HUES48 (cell line): ENCODE data around the gene MDP1.
"Not testable (repeated sequence)": the region's sequence is repeated elsewhere in the genome, so short reads cannot be mapped to it uniquely, and the experiment has no call there.

ENCODE experiments used
- H3K27ac ChIP-seq: one replicate; pipeline ENCODE4 v1.7.0; 2013; ENCODE audit warnings: low read depth, low read length, inconsistent platforms
- H3K27me3 ChIP-seq: 2 replicates; pipeline ENCODE4 v1.6.1; 2013; ENCODE audit warnings: mild to moderate bottlenecking, low read length; ENCODE audit not compliant: control insufficient read depth, insufficient read depth
- H3K36me3 ChIP-seq: 2 replicates; pipeline ENCODE4 v1.6.1; 2013; ENCODE audit warnings: low read length; ENCODE audit not compliant: control insufficient read depth, insufficient read depth
- H3K4me1 ChIP-seq: 2 replicates; pipeline ENCODE4 v1.6.1; 2013; ENCODE audit warnings: mild to moderate bottlenecking, low read length; ENCODE audit not compliant: control insufficient read depth, insufficient read depth
- H3K4me3 ChIP-seq: 2 replicates; pipeline ENCODE4 v1.5.1; 2013; ENCODE audit warnings: mild to moderate bottlenecking, low read depth, low read length
- H3K9ac ChIP-seq: 2 replicates; pipeline ENCODE4 v1.6.1; 2013; ENCODE audit warnings: mild to moderate bottlenecking, low read depth, low read length, moderate library complexity
- H3K9me3 ChIP-seq: 2 replicates; pipeline ENCODE4 v1.6.1; 2013; ENCODE audit warnings: low read length; ENCODE audit not compliant: control insufficient read depth, insufficient read depth

Gene MDP1

GRCh38 chr14:24224618-24225071 is 8.8 kb upstream of the MDP1 start:
- no peak overlapping the region for H3K4me3 ChIP-seq
- no peaks in the 10 kb centered on the region for H3K27me3 ChIP-seq
- peaks cover 17% of the 10 kb centered on the region for H3K36me3 ChIP-seq
- H3K27ac ChIP-seq = no peak overlapping the region
- H3K9ac ChIP-seq = no peak overlapping the region
- H3K9me3 ChIP-seq = no peaks in the 10 kb centered on the region
- no peaks in the 10 kb centered on the region for H3K4me1 ChIP-seq

GRCh38 chr14:24222987-24223386 is 7.1 kb upstream of the MDP1 start:
- H3K4me1 ChIP-seq, H3K27me3 ChIP-seq, H3K27ac ChIP-seq, H3K9me3 ChIP-seq, H3K9ac ChIP-seq, H3K4me3 ChIP-seq: not testable (repeated sequence)
- H3K36me3 ChIP-seq = peaks cover 18% of the 10 kb centered on the region

- no peaks in the 10 kb centered on the region for H3K27me3 ChIP-seq
- H3K27ac ChIP-seq = no peak overlapping the region
- peaks cover 17% of the 10 kb centered on the region for H3K36me3 ChIP-seq
- no peaks in the 10 kb centered on the region for H3K4me1 ChIP-seq
- H3K4me3 ChIP-seq = no peak overlapping the region
- H3K9ac ChIP-seq = no peak overlapping the region
- no peaks in the 10 kb centered on the region for H3K9me3 ChIP-seq
Measured at GRCh38 chr14:24219521-24219920, 3.7 kb upstream of the MDP1 start.

- Histone ChIP-seq H3K9ac (no peak overlapping the region), H3K27ac (no peak overlapping the region), H3K4me3 (no peak overlapping the region), H3K9me3 (no peaks in the 10 kb centered on the region), H3K27me3 (no peaks in the 10 kb centered on the region), H3K36me3 (peaks cover 17% of the 10 kb centered on the region), H3K4me1 (no peaks in the 10 kb centered on the region)
Measured at GRCh38 chr14:24219080-24219479, 3.2 kb upstream of the MDP1 start.

GRCh38 chr14:24216876-24217275 is 1.0 kb upstream of the MDP1 start:
- H3K9me3 ChIP-seq, H3K4me1 ChIP-seq, H3K4me3 ChIP-seq, H3K9ac ChIP-seq, H3K27ac ChIP-seq, H3K27me3 ChIP-seq: not testable (repeated sequence)
- H3K36me3 ChIP-seq = peaks cover 21% of the 10 kb centered on the region

- Histone ChIP-seq H3K4me3 (peak overlapping the region; percentile 97; the same call in 1 of the 2 replicates), H3K4me1 (peaks cover 5% of the 10 kb centered on the region), H3K27ac (peak overlapping the region; percentile 11), H3K9ac (no peak overlapping the region), H3K36me3 (peaks cover 24% of the 10 kb centered on the region), H3K27me3 (no peaks in the 10 kb centered on the region), H3K9me3 (no peaks in the 10 kb centered on the region)
Measured at GRCh38 chr14:24216345-24216699, 456 bp upstream of the MDP1 start.

- peaks cover 5% of the 10 kb centered on the region for H3K4me1 ChIP-seq
- H3K9me3 ChIP-seq = no peaks in the 10 kb centered on the region
- peak overlapping the region; percentile 77 for H3K4me3 ChIP-seq
- no peaks in the 10 kb centered on the region for H3K27me3 ChIP-seq
- peak overlapping the region; percentile 99 for H3K27ac ChIP-seq
- peaks cover 44% of the 10 kb centered on the region for H3K36me3 ChIP-seq
- 0 out of 2 replicates have a peak overlapping the region, but pooled peaks have one; percentile 32 for H3K9ac ChIP-seq
Measured at GRCh38 chr14:24213866-24214662, 1.8 kb downstream of the MDP1 start.

- Histone ChIP-seq H3K4me3 (peak within 1 kb of the TSS; percentile 77), H3K4me1 (peaks cover 5% of the 10 kb centered on the region), H3K27ac (peak within 1 kb of the TSS; percentile 99), H3K36me3 (peaks cover 47% of the 10 kb centered on the region), H3K27me3 (no peaks in the 10 kb centered on the region), H3K9ac (peak within 1 kb of the TSS; percentile 89), H3K9me3 (no peaks in the 10 kb centered on the region)
Measured at GRCh38 chr14:24212924-24213865, 2.7 kb downstream of the MDP1 start, which contains the start of gene CHMP4A. Gene CHMP4A, minus strand, starts transcription at chr14:24213488. Its CDS starts 49 bp downstream, at chr14:24213439.

- H3K4me3 ChIP-seq = no peak overlapping the region
- no peak overlapping the region for H3K9ac ChIP-seq
- H3K36me3 ChIP-seq = peaks cover 52% of the 10 kb centered on the region
- H3K4me1 ChIP-seq = peaks cover 5% of the 10 kb centered on the region
- no peak overlapping the region for H3K27ac ChIP-seq
- no peaks in the 10 kb centered on the region for H3K27me3 ChIP-seq
- no peaks in the 10 kb centered on the region for H3K9me3 ChIP-seq
Measured at GRCh38 chr14:24211311-24211710, 4.6 kb downstream of the MDP1 start.

- Histone ChIP-seq H3K4me3 (no peak overlapping the region), H3K27me3 (no peaks in the 10 kb centered on the region), H3K4me1 (peaks cover 6% of the 10 kb centered on the region), H3K27ac (no peak overlapping the region), H3K9ac (no peak overlapping the region), H3K36me3 (peaks cover 59% of the 10 kb centered on the region), H3K9me3 (no peaks in the 10 kb centered on the region)
Measured at GRCh38 chr14:24207625-24208024, 8.2 kb downstream of the MDP1 start.

GRCh38 chr14:24207104-24207551 is 8.7 kb downstream of the MDP1 start:
- Histone ChIP-seq H3K4me1 (peaks cover 6% of the 10 kb centered on the region), H3K9ac (no peak overlapping the region), H3K27ac (no peak overlapping the region), H3K4me3 (no peak overlapping the region), H3K27me3 (no peaks in the 10 kb centered on the region), H3K36me3 (peaks cover 59% of the 10 kb centered on the region), H3K9me3 (no peaks in the 10 kb centered on the region)
